ENCODE data around the gene TAF5L.
"Not testable (repeated sequence)": the region's sequence is repeated elsewhere in the genome, so short reads cannot be mapped to it uniquely, and the experiment has no call there.

Gene TAF5L

GRCh38 chr1:229600229-229600628, 25.7 kb downstream of the TAF5L start:
- DNase-seq = no peak

DNA sequence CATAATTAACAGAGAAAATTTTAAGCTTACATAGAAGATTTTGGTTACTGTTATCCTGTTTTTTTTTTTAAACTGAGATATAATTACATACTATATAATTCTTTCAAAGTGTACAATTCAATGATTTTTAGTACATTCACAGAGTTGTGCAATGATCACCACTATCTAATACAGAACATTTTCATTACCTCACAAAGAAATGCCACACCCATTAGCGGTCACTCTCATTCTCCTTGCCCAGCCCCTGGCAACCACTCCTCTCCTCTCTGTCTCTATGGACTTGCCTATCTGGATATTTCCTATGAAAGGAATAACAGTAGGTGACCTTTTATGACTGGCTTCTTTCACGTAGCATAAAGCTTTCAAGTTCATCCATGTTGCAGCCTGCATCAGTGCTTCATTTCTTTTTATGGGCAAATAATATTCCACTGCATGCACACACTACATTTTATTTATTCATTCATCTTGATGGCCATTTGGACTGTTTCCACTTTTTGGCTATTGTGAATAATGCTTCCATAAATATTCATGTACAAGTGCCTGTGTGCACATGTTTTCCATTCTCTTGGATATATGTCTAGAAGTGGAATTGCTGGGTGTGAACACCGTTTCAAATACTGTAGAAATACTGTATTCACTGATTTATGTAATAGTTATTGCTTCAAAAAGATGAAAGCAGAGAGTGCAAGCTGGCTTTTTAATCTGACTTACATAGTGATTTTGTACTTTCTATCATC, 26.5 kb downstream of the TAF5L start:
- no peak for DNase-seq

DNA sequence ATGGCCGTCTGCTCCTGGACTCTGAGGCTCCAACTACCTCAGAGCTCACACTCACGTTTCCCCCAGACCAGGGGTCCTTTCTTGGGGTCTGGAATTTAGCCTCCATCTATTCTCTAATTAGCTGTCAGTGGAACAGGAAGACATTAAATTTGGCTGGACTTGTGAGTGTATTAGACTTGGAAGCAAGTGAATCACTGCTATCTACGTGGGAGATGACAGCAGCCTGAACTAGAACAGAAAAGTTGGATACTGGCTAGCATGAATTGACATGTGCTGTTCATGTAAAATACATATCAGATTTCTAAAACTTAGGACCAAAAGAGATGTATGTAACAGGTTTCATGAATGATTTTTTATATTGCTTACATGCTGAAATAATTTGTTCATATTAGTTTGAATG, 28.0 kb downstream of the TAF5L start:
- no peak for DNase-seq

DNA sequence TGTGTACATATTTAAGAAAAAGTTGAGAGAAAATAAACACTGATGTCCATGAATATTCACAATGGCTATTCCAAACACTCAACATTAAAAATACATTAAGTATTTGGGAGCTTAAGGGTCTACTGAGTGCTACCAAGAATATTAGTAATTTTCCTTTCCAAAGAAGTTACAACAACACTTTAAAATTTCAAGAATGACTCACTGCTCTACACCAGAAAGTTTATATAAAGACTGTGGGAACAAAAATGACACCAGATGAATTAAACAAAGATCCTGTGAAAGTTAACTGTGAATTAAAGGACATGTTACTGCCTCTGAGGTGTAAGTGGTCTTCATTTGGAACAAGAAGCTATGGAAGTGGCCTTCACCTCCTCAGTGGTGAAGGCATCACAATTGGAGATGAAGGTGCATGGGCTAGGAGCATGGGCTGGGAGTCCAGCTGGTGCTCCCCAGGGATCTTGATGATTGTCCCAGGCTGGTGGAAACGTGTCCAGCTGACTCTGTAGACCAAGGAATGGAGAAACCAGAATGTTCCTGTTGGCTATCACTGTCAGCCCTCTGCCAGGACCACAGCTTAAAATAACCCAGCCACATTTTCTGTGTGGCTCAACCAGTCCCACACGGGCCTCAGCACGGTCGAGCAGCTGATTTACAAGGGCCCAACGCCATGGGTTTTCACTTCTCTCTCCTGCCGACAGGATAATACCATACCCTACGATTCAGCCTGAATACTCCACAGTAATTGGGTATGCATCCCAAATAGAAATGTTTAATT, 28.8 kb downstream of the TAF5L start:
- DNase-seq = no peak

- not testable (repeated sequence) for DNase-seq
These were observed 30.0 kb downstream of the TAF5L start for GRCh38 chr1:229595876-229596275.

GRCh38 chr1:229594227-229595008, 31.5 kb downstream of the TAF5L start:
- DNase-seq = no peak

GRCh38 chr1:229593800-229594199, 32.1 kb downstream of the TAF5L start:
- DNase-seq = no peak

- no peak for DNase-seq
These were observed 35.8 kb downstream of the TAF5L start for GRCh38 chr1:229590119-229590518.

GRCh38 chr1:229585338-229585737, 40.6 kb downstream of the TAF5L start:
- DNase-seq = no peak

- no peak for DNase-seq
These were observed 43.2 kb downstream of the TAF5L start for GRCh38 chr1:229582715-229583114.

DNA sequence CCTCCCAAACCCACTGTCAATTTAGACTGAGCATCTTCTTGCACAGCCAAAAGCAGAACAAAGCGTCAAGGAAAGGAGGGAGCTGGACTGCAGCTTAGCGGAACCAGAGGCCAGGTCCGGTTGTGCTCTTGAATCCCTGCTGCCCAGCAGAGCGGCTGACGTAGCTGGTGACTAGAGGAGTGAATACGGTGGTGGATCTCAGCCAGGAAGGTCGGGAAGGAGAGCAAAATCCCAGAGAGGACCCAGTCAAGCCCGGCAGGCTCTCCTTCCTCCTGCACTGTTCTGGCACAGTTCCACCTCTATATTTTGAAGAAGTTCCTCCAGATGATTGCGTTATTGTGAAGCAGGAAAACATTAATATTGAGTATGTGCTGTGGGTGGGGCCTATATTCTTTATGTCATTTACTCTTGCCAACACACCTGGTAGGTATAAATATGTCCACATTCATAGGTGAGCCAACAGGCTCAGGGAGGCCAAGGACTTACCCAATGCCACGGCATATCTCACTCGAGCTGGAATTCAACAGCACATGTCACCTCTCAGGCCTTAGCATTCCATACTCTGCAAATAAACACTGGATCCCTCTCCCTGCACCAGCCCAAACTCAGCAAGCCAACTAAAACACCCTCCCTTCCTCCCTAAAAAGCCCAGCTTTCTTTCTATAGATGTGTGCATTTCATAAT, 43.8 kb downstream of the TAF5L start:
- no peak for DNase-seq

GRCh38 chr1:229581485-229581884, 44.4 kb downstream of the TAF5L start:
- no peak for DNase-seq

DNA sequence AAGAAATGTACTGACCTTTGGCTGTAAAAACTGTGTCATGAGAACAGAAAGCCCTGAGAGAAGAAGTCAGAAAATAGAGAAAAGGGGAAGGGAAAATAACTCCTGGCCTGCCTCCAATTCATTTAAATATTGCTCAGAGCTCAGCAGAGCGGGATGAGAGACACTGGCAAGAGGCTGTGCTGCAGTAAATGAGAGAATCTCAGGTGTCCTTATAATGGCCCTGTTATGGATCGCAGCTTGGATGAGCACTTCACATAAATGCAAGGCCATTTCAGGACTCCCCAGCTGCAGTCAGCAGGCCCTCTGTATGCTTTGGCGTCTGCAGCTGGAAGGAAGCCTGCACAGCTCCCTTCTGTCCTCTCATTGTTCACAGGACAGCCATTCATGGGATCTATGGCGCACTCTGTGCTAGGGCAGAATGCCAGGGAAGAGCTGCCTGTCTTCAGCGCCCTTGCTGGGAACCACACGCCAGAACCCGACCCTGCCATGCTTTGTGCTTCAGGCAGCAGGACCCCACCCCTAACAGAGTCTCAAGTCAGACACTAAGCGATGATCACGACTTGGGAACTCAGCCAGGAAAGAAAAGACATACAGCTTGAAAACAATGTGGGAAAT, 46.8 kb downstream of the TAF5L start:
- DNase-seq = peak; percentile 24 to 56

DNA sequence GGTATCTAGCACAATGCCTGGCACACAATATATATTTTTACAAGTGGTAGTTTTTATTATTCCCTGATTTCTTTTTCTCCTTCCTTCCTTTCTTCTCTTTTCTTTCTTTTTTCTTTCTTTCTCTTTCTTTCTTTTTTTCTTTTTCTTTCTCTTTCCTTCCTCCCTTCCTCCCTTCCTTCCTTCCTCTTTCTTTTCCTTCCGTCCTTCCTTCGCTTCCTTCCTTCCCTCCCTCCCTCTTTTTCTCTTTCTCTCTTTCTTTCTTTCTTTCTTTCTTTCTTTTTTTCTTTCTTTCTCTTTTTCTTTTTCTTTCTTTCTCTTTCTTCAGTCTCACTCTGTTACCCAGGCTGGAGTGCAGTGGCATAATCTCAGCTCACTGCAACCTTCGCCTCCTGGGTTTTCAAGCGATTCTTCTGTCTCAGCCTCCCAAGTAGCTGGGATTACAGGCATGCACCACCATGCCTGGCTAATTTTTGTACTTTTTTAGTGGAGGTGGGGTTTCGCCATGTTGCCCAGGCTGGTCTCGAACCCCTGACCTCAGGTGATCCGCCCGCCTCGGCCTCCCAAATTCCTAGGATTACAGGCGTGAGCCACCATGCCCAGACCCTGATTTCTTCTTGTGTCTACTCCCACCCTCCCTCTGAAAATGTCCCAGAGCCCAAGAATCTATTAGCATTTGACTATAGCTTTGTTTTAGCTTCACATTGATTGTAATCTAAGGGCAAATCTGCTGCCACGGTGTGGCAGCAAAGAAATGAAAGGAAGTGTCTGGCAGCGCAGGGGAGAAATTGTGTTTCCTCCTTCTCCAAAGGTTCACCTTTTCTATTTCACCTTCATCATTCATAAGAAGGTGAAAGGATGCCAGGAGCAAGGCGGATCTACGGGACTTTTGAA, 47.5 kb downstream of the TAF5L start:
- no peak for DNase-seq

DNA sequence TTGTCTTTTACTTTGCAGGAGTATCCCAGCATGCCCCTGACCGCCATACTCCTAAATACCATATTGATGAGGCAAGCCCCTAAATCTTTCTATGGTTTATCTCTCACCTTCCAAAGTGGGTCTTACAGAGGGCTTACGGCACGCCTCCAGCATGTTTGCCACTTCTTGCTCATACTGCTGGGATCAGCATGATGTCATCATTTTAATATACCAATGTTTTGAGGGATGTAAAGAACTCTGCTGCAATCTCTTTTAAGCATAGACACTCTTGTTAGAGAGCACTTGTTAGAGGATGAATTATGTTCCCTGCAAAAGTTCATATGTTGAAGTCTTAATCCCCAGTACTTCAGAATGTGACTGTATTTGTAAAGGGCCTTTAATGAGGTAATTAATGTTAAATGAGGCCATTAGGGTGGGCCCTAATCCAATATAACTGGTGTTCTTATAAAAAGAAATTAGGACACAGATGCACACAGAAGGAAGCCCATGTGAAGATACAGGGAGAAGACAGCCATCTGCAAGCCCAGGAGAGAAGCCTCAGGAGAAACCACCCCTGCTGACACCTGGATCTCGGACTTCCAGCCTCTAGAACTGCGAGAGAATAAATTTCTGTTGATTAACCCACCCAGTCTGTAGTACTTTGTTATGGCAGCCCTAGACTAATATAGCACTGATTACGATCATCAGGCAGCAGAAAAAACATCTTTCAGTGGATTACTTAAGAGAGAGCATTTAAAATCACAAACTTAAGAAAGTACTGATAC, 51.1 kb downstream of the TAF5L start:
- no peak for DNase-seq

GRCh38 chr1:229572286-229572685, 53.6 kb downstream of the TAF5L start:
- DNase-seq = no peak

GRCh38 chr1:229570891-229571516, 54.9 kb downstream of the TAF5L start:
- no peak for DNase-seq

DNA sequence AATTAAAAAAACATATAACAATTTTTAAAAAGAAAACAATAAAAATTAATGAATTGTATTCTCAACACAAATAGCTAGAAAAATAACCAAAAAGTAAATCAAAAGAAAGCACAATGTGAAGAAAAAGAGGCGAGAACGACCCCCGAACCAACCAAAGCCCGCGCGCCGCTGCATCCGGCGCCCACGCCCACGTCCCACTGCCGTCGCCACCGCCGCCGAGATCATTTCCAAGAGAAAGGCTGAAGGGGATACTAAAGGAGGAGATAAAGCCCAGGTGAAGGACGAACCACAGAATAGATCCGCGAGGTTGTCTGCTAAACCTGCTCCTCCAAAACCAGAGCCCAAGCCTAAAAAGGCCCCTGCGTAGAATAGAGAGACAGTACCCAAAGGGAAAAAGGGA, 55.6 kb downstream of the TAF5L start:
- DNase-seq = no peak

DNA sequence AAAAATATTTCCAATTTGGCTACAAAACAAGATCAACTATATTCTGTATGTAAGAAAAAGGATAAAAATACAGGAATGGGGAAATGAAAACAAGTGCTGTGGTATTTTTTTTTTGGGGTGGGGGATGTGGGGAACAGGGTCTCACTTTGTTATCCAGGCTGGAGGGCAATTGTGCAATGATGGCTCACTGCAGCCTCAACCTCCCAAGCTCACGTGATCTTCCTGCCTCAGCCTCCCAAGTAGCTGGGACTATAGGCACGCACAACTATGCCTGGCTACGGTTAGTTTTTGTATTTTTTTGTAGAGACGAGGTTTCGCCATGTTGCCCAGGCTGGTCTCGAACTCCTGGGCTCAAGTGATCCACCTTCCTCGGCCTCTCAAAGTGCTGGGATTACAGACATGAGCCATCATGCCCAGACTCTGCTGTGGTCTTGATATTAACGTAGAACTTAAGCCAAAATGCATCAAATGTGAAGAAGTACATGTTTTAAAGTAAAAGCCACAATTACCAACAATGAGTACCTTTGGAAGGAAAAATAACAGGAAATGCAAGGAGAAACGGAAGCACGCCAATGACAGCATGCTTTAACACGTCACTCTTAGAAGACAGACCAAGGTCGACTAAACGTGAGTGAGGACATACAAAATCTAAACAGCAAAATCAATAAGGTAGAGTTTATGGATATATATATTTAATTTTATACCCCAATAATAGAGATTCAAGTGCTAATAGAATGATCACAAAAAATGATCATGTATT, 58.6 kb downstream of the TAF5L start:
- DNase-seq = no peak
